ENCODE measurements around the gene LRMDA.

DNA sequence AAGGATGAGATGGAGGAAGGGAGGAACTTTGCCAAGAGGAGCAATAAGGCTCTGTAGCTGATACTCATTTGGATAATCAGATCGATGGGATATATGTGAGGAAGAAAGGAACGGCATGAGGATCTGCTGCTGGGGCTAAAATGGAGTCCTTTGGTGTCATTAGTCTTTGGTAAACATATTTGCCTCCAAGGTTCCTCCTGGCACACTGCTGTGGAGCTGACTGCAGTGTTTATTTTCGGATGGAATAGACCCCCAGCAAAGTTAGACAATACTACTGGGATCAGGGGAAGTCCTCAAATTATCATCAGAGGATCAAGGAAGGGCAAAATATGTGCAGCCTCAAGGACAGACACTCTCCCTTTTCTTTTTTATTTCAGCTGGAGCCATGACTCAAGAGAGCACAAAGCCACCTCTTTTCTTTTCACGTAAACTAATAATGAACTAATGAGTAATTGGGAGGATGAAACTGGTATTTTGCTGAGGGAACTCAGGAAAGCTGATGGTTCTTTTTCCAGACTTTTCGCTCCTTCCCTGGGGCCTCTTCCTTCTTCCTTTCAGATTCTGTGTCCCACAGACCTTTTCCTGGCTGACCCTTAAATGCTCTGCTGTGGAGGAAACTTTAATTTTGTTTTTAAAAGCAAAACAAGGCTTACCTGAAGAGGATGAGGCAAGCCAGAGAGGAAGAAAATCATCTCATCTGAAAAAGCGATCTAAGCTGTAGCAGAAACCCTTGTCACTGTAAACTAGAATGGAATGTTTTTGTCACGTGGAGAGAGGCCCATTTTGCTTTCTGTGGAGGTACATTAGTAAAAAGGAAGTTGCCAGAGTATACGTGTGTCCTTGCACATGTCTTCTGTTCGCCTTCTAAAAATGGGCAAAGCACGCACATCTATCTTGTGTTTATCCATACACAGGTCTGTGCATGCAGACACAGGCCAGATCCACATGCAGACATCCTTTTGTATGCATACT, 33.3 kb downstream of the LRMDA start:
- no peak for TF ChIP-seq POLR2A (IDR thresholded peaks at IDR 0.05)
- TF ChIP-seq, protein P1, sequence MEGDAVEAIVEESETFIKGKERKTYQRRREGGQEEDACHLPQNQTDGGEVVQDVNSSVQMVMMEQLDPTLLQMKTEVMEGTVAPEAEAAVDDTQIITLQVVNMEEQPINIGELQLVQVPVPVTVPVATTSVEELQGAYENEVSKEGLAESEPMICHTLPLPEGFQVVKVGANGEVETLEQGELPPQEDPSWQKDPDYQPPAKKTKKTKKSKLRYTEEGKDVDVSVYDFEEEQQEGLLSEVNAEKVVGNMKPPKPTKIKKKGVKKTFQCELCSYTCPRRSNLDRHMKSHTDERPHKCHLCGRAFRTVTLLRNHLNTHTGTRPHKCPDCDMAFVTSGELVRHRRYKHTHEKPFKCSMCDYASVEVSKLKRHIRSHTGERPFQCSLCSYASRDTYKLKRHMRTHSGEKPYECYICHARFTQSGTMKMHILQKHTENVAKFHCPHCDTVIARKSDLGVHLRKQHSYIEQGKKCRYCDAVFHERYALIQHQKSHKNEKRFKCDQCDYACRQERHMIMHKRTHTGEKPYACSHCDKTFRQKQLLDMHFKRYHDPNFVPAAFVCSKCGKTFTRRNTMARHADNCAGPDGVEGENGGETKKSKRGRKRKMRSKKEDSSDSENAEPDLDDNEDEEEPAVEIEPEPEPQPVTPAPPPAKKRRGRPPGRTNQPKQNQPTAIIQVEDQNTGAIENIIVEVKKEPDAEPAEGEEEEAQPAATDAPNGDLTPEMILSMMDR (IDR thresholded peaks at IDR 0.05), result no peak
